NT2/D1 (cell line): ENCODE results near the gene OSBPL6.

Source experiments
- SUZ12 ChIP-seq: IDR thresholded peaks from 2 replicates; pipeline ENCODE4 v1.6.1; 2011; ENCODE audit not compliant: insufficient read length, insufficient read depth; ENCODE audit errors: extremely low read depth
- YY1 ChIP-seq: IDR thresholded peaks from 2 replicates; pipeline ENCODE4 v1.6.1; 2011; ENCODE audit not compliant: insufficient read length, insufficient read depth

GRCh38 chr2:178271629-178272333 lies 77.5 kb downstream of the OSBPL6 start:
- TF ChIP-seq YY1 (no peak), SUZ12 (no peak)
